Measurements from ENCODE around the gene HDAC4. TPM values are rescaled to one million over a fixed set of nuclear protein-coding genes. Genes with fewer than 3 reads are reported as not detected.

HDAC4 gene
- total RNA-seq, 6 donors from 2014 or later = 16.1 to 108 (median 45.0) TPM

DNA sequence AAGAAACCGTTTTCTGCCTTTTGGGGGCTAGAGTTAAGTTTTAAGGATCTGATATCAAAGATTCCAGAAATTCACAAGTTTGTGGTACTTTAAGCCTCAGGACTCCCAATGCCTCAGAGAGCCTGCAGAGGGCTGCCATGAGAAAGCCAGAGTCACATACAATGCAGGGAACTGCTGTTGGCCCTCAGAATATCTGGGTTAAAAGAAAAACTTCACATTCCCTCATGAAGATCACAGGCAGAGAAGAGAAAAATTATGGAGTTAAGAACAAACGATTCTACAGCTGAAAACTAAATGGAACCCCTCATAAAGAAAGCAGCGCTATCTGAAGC, 39.5 kb downstream of the HDAC4 start:
- TF ChIP-seq POLR2AphosphoS5 (IDR thresholded peaks at IDR 0.05) (no peak), EP300 (IDR thresholded peaks at IDR 0.05) (no peak), CTCF (IDR thresholded peaks at IDR 0.05) (no peak), POLR2A (IDR thresholded peaks at IDR 0.05) (no peak)
- no peak for ATAC-seq (ENCODE audit: low FRiP score in 2 of 2)
- DNase-seq = no peak
- Histone ChIP-seq H3K9me3 (no peaks in the 10 kb centered on the region), H3K4me3 (no peak overlapping the region), H3K27ac (no peak overlapping the region), H3K36me3 (no peaks in the 10 kb centered on the region), H3K4me1 (no peaks in the 10 kb centered on the region), H3K27me3 (no peaks in the 10 kb centered on the region)
- WGBS, 2 donors = 78 to 82% methylated on average over 3 of the region's 3 CpGs

DNA sequence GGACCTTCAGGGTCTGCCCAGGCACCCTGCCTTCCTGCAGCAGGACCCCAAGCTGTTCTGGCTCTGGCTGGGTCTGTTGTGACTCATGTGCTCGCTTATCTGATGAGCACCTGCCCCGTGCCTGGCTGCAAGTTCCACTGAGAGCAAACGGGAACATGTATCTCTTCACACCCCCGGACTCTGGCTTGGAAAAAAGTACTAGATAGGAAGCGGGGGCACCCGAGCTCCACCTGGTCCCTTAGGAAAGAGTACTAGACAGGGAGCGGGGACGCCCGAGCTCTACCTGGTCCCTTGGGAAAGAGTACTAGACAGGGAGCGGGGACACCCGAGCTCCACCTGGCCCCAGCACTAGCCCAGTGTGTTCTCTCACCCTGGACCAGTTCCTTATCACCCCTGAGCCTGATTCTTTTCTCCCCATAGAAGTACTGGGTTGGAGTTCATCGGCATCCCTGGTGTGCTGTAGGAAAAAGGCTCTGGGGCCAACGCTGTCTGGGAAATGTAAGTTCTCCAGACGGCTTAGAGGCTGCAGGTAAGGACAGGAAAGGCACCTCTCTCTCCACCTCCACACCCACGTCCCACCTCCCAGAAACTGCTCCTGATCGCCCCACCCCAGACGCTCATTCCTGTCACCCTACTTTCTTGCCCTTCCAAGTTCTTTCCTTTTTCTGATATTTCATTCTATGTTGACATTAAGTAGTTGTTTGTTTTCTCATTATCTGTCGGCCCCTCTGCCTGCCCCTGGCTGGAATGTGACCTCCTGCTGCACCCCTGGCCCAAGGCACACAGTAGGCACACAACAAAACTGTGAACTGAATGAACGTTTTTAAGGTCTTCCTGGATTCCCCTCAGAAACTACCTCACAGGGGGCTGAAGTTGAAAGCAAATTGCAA, 40.2 kb downstream of the HDAC4 start:
- no peak for TF ChIP-seq POLR2A (IDR thresholded peaks at IDR 0.05)
- TF ChIP-seq POLR2AphosphoS5 (IDR thresholded peaks at IDR 0.05) = no peak
- no peak for TF ChIP-seq CTCF (IDR thresholded peaks at IDR 0.05)
- no peak for TF ChIP-seq EP300 (IDR thresholded peaks at IDR 0.05)
- no peaks in the 10 kb centered on the region for H3K9me3 ChIP-seq
- DNase-seq (no peak), ATAC-seq (ENCODE audit: low FRiP score in 2 of 2) (no peak)
- no peak overlapping the region for H3K27ac ChIP-seq
- H3K4me3 ChIP-seq = no peak overlapping the region
- no peaks in the 10 kb centered on the region for H3K36me3 ChIP-seq
- H3K27me3 ChIP-seq = no peaks in the 10 kb centered on the region
- H3K4me1 ChIP-seq = no peaks in the 10 kb centered on the region
- WGBS, 2 donors = 84 to 85% methylated on average over 17 to 19 of the region's 19 CpGs

- TF ChIP-seq POLR2AphosphoS5 (IDR thresholded peaks at IDR 0.05) (no peak), POLR2A (IDR thresholded peaks at IDR 0.05) (no peak), EP300 (IDR thresholded peaks at IDR 0.05) (no peak), CTCF (IDR thresholded peaks at IDR 0.05) (no peak)
- DNase-seq (no peak), ATAC-seq (ENCODE audit: low FRiP score in 2 of 2) (no peak)
- H3K27ac ChIP-seq = no peak overlapping the region
- no peaks in the 10 kb centered on the region for H3K4me1 ChIP-seq
- H3K27me3 ChIP-seq = no peaks in the 10 kb centered on the region
- 93 to 98% methylated on average over 11 of the region's 11 CpGs for WGBS, 2 donors
- H3K9me3 ChIP-seq = no peaks in the 10 kb centered on the region
- no peaks in the 10 kb centered on the region for H3K36me3 ChIP-seq
- H3K4me3 ChIP-seq = no peak overlapping the region
These were observed 40.8 kb downstream of the HDAC4 start for GRCh38 chr2:239360008-239360407.

GRCh38 chr2:239359196-239359912, 41.5 kb downstream of the HDAC4 start:
- ATAC-seq (ENCODE audit: low FRiP score in 2 of 2) = no peak
- no peak for TF ChIP-seq POLR2AphosphoS5 (IDR thresholded peaks at IDR 0.05)
- no peak for TF ChIP-seq CTCF (IDR thresholded peaks at IDR 0.05)
- no peak for TF ChIP-seq POLR2A (IDR thresholded peaks at IDR 0.05)
- no peak for TF ChIP-seq EP300 (IDR thresholded peaks at IDR 0.05)
- DNase-seq = no peak
- Histone ChIP-seq H3K4me3 (no peak overlapping the region), H3K4me1 (no peaks in the 10 kb centered on the region), H3K27me3 (no peaks in the 10 kb centered on the region), H3K9me3 (peaks cover 0 to 4% (median 0%) of the 10 kb centered on the region in 4 donors), H3K36me3 (no peaks in the 10 kb centered on the region), H3K27ac (no peak overlapping the region)
- 89 to 92% methylated on average over 18 to 20 of the region's 20 CpGs for WGBS, 2 donors
